HG02610 (cell line): Measurements from ENCODE around the gene KIF1A.
"Not testable (repeated sequence)": the region's sequence is repeated elsewhere in the genome, so short reads cannot be mapped to it uniquely, and the experiment has no call there.

ENCODE experiments used
- ATAC-seq: cut with Tn5 transposase; IDR thresholded peaks from one replicate; pipeline ENCODE4 v1.9.1; 2021; ENCODE audit warnings: mild to moderate bottlenecking, moderate library complexity; ENCODE audit not compliant: unreplicated experiment

The KIF1A gene

GRCh38 chr2:240787521-240788472 lies 32.2 kb downstream of the KIF1A start:
- no peak for ATAC-seq

GRCh38 chr2:240786871-240787311 lies 33.1 kb downstream of the KIF1A start:
- no peak for ATAC-seq

GRCh38 chr2:240786355-240786841 lies 33.6 kb downstream of the KIF1A start:
- no peak for ATAC-seq

GRCh38 chr2:240785424-240786335 lies 34.3 kb downstream of the KIF1A start:
- ATAC-seq = no peak

- ATAC-seq = no peak
These were observed 35.2 kb downstream of the KIF1A start for GRCh38 chr2:240784629-240785423.

GRCh38 chr2:240783819-240784621 lies 36.0 kb downstream of the KIF1A start:
- no peak for ATAC-seq

GRCh38 chr2:240782886-240783818 lies 36.9 kb downstream of the KIF1A start:
- ATAC-seq = no peak

GRCh38 chr2:240782221-240782885 lies 37.7 kb downstream of the KIF1A start:
- no peak for ATAC-seq

GRCh38 chr2:240781471-240782220 lies 38.4 kb downstream of the KIF1A start:
- ATAC-seq = no peak

GRCh38 chr2:240780023-240780700 lies 39.9 kb downstream of the KIF1A start:
- ATAC-seq = no peak

- ATAC-seq = not testable (repeated sequence)
These were observed 40.7 kb downstream of the KIF1A start for GRCh38 chr2:240779250-240779832.

- no peak for ATAC-seq
These were observed 41.6 kb downstream of the KIF1A start for GRCh38 chr2:240778426-240778825.

- ATAC-seq = no peak
These were observed 42.4 kb downstream of the KIF1A start for GRCh38 chr2:240777456-240778212.

GRCh38 chr2:240775905-240776304 lies 44.1 kb downstream of the KIF1A start:
- no peak for ATAC-seq

- ATAC-seq = no peak
These were observed 45.2 kb downstream of the KIF1A start for GRCh38 chr2:240774856-240775255.

- ATAC-seq = no peak
These were observed 50.9 kb downstream of the KIF1A start for GRCh38 chr2:240769096-240769495.
